M059J (cell line): Measurements from ENCODE around the gene RNASE13. TPM values are rescaled to one million over a fixed set of nuclear protein-coding genes. Genes with fewer than 3 reads are reported as not detected.

Experiments used
- DNase-seq: peaks from one replicate; pipeline ENCODE4 v3.0.0-alpha.2; 2012; ENCODE audit warnings: low read depth
- total RNA-seq: library from RNA; depleted of rRNA; stranded (reverse); fragments of >200 nt; shearing (Covaris generic); gene quantifications from 2 replicates; pipeline ENCODE4 v1.2.3, GENCODE V29; 2014

Gene RNASE13
- total RNA-seq, 1 experiment from 2014 or later, result not detected

DNA sequence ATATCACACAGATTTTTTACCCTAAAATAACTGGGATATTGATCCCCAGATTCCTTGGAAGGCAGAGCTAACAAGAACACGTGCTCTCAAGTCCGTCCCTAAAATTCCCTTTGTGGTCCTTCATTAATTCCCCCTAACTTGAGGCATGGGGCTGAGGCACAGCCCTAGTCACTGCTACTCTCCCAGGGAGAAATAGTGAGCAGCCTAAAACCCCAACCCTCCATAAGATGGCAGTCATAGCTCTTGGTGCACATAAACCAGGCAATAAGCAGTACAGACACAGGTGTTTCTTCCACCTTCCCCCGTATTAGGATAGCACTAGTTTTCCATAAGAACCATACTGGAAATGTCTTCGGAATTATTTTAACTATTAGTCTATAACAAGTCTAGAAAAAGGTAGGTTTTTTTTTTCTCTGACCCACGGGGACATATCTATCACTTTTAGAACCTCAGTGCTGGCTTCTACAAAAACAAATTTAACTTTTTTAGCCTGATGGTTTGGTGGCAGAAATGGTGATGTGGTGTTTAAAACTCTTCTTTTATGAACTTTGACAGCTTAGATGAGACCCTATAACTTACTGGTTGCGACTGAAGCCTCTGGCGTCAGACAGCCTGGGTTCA is 32.4 kb upstream of the RNASE13 start:
- peak; percentile 20 for DNase-seq

- DNase-seq, result peak; percentile 84
These were observed 28.9 kb upstream of the RNASE13 start for GRCh38 chr14:21063479-21063878.

DNA sequence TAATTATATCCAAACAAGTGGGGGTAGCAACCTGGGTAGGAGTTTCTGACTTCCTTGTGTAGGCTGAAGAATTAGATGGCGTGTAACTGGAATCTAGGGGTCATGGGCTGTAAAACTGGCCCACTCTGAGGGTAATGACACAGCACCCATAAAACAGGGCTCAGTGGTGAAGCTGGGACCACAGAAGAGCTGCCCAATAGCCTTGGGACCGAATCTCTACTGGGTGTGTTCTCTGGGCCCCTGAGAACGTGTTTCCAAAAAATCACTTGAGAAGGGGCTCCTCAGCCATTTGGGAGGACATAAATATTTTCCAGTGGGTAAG is 26.7 kb upstream of the RNASE13 start:
- no peak for DNase-seq

DNA sequence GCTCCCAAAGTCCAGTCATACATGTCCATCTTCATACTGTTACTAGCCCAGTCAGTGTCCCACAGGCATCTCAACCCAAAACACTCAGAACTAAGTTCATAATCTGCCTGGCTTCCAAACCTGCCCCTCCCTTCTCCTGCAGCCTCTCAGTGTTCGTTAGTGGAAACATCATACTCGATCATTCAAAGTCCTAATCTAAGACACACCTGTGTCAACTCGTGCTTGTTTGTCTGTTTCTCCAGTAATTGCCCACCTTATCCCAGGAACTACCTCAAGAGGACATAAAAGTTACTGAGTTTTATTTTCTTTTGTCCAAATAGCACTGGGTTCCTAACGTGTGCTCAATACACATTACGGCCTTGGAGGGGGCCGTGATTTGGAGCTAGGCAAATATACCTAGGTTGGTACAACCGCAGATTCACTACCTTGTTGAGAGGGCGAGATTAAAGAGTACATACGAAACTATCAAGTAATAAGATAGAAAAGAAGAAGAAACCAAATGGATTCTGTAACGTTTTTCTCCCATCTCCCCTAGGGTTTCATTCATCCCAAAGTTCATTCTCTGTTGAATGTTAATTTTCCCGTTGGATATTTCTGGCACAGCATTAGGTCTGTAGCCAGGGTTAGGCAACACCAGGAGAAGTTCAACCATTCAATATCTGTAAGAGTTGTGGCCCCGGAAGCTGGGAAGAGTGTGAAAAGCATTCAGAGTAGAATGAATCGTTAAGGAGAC is 26.2 kb upstream of the RNASE13 start:
- DNase-seq, result no peak

GRCh38 chr14:21059842-21060613 is 25.4 kb upstream of the RNASE13 start:
- no peak for DNase-seq

- DNase-seq, result no peak
These were observed 24.3 kb upstream of the RNASE13 start for GRCh38 chr14:21058903-21059302.

- no peak for DNase-seq
These were observed 23.4 kb upstream of the RNASE13 start, which contains the start of gene RNASE8 for GRCh38 chr14:21057803-21058675. Gene RNASE8 (plus strand): TSS chr14:21057822. CDS start chr14:21057893, 71 bp downstream.

DNA sequence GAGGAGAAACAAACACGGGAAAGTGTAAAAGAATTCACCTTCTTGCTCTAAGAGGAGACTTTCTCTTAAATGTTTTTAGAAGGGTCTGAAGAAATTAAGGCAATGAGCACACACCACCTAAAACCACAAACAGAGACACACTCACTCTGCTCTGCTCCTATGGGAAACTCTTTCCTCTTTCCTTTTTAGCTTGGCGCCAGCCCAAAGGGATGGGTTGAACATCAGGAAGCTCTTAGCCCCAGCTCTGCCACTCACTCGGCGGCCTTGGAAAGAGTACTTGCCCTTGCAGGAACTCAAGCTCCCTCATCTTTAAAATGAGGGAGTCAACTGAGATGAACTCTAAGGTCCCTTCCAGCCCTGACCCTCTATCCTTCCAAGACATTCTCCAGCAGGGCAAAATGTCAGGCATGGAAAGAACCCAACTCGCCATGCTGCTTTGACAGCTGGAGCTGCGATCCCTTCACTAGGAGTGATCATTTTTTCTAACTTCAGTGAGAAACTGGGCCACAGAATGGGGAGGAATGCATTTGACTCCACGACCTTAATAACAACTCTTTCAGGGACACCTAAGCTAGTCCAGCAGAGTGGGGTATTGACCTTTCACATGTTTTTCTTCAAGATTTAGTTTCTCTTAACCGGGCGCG is 22.0 kb upstream of the RNASE13 start:
- peak; percentile 22 for DNase-seq

GRCh38 chr14:21055432-21056117 is 21.0 kb upstream of the RNASE13 start:
- no peak for DNase-seq

DNA sequence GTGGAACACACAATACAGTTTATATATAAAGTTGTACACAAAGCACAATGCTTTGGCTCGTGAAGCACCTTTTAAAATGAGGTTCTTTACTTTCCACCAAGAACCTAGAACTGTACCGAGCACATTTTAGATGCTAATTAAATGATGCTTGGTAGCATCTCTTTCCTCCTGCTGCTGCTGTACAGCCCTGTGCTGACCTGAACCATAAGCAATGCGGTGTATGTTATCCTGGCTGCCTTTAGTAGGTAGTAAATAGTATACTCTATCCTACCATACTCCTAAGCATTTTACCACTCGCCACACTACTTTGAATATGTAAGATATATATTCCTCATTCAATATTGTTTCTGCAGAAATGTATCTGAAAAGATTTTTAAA is 20.1 kb upstream of the RNASE13 start:
- no peak for DNase-seq

- DNase-seq, result no peak
These were observed 19.6 kb upstream of the RNASE13 start for GRCh38 chr14:21054123-21054767.

DNA sequence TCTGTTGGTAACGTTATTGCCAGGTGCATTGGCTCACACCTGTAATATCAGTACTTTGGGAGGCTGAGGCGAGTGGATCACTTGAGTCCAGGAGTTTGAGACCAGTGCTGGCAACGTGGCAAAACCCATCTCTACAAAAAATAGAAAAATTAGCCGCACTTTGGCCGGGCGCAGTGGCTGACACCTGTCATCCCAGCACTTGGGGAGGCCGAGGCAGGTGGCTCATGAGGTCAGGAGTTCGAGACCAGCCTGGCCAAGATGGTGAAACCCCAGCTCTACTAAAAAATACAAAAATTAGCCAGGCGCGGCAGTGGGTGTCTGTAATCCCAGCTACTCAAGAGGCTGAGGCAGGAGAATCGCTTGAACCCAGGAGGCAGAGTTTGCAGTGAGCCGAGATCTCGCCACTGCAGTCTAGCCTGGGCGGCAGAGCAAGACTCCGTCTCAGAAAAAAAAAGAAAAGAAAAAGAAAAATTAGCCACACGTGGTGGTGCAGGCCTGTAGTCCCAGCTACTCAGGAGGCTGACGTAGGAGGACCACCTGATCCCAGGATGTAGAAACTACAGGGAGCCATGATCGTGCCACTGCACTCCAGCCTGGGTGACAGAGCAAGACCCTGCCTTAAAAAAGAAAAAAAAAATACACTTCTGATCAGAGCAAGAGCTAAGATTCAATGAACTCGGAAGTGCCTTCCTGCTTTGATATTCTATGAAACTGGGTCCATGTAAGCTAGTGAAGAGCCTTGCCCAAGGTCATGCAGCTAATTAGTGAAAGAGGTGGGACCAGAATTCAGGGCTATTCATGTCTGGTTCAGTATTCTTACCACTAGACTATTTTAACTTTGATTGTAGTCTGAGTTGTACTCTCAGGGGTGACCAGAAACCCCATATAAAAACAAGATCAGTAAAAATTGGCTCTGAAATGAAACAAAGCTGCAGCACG is 18.8 kb upstream of the RNASE13 start:
- no peak for DNase-seq

GRCh38 chr14:21050597-21050996 is 16.0 kb upstream of the RNASE13 start:
- no peak for DNase-seq

DNA sequence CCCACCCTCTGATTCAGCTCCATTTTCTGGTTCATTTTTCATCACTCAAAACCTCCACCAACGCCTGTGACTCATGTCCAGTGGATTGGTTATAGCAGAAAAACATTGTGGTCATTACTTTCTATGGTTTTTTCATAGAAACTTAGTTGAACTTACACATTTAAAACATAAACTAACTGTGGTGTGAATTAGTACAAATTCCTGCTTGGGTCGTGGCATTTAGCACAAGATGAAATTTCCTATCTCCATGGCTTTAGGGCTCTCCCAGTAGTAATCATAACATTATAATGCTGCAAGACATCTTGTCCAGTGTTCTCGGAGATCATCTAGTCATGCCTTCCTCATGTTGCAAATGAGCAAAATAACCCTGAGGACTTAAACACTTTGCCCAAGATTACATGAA is 14.7 kb upstream of the RNASE13 start:
- DNase-seq, result peak; percentile 32

DNA sequence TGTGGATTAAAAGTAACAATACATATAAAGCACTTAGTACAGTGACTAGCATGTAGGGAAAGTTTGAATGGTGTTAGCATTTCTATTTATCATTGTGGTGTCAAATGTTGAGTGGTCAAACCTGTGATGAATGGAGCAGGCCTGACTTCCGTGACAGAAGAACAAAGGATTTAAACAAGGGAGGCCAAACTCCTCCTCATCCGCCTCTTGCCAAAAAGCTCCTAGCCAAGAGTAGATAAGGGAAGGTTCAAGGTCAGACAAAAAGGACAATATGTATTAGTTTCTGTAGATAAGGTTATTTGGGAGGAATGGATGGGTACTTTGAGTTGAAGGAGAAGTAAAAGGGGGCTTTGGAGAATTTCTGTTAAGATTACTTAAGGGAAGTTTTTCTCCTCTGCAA is 14.0 kb upstream of the RNASE13 start:
- no peak for DNase-seq

- DNase-seq, result no peak
These were observed 12.8 kb upstream of the RNASE13 start for GRCh38 chr14:21047378-21047781.

- peak; percentile 28 for DNase-seq
These were observed 9.5 kb upstream of the RNASE13 start for GRCh38 chr14:21043974-21044618.

- DNase-seq, result no peak
These were observed 8.9 kb upstream of the RNASE13 start for GRCh38 chr14:21043387-21043973.
